H9 (cell line): Measurements from ENCODE around the gene NGDN. TPM values are rescaled to one million over a fixed set of nuclear protein-coding genes. Genes with fewer than 3 reads are reported as not detected.

ENCODE experiments used
- DNase-seq: peaks from one replicate; pipeline ENCODE4 v3.0.0-alpha.2; 2017
- H2AFZ ChIP-seq: one replicate; pipeline ENCODE4 v1.6.1; 2013; ENCODE audit warnings: mild to moderate bottlenecking, low read length, control low read depth, moderate library complexity
- H2AK5ac ChIP-seq: 2 replicates; pipeline ENCODE4 v1.6.1; 2013; ENCODE audit warnings: low read length, control low read depth, mixed read lengths; ENCODE audit not compliant: insufficient read length
- H2BK120ac ChIP-seq: one replicate; pipeline ENCODE4 v1.6.1; 2013; ENCODE audit warnings: low read depth, mild to moderate bottlenecking, low read length, control low read depth, inconsistent platforms; ENCODE audit not compliant: poor library complexity, severe bottlenecking
- H2BK12ac ChIP-seq: 2 replicates; pipeline ENCODE4 v1.6.1; 2013; ENCODE audit warnings: low read length, control low read depth, mixed read lengths, low read depth; ENCODE audit not compliant: insufficient read length
- H2BK15ac ChIP-seq: 2 replicates; pipeline ENCODE4 v1.6.1; 2013; ENCODE audit warnings: low read depth, low read length, control low read depth
- H2BK20ac ChIP-seq: one replicate; pipeline ENCODE4 v1.6.1; 2013; ENCODE audit warnings: low read depth, mild to moderate bottlenecking, low read length, control low read depth, inconsistent platforms; ENCODE audit not compliant: poor library complexity, severe bottlenecking
- H2BK5ac ChIP-seq: 2 replicates; pipeline ENCODE4 v1.6.1; 2013; ENCODE audit warnings: low read length, control low read depth, mixed read lengths; ENCODE audit not compliant: insufficient read length
- H3K14ac ChIP-seq: 2 replicates; pipeline ENCODE4 v1.6.1; 2013; ENCODE audit warnings: low read length, control low read depth; ENCODE audit not compliant: insufficient read depth
- H3K18ac ChIP-seq: 2 replicates; pipeline ENCODE4 v1.6.1; 2013; ENCODE audit warnings: low read depth, mild to moderate bottlenecking, mixed read lengths, low read length, control low read depth; ENCODE audit not compliant: insufficient read length
- H3K23ac ChIP-seq: 2 replicates; pipeline ENCODE4 v1.6.1; 2013; ENCODE audit warnings: low read length, control low read depth, mixed read lengths, low read depth; ENCODE audit not compliant: insufficient read length
- H3K23me2 ChIP-seq: 2 replicates; pipeline ENCODE4 v1.6.1; 2013; ENCODE audit warnings: low read depth, mild to moderate bottlenecking, mixed read lengths, low read length, control low read depth; ENCODE audit not compliant: insufficient read length, poor library complexity, severe bottlenecking
- H3K27ac ChIP-seq: 2 replicates; pipeline ENCODE4 v1.5.1; 2013; ENCODE audit warnings: low read length, control low read depth, mixed read lengths, low read depth; ENCODE audit not compliant: insufficient read length
- H3K27me3 ChIP-seq: 2 replicates; pipeline ENCODE4 v1.6.1; 2013; ENCODE audit warnings: low read length, control low read depth, inconsistent platforms; ENCODE audit not compliant: insufficient read depth
- H3K4ac ChIP-seq: 2 replicates; pipeline ENCODE4 v1.6.1; 2013; ENCODE audit warnings: low read depth, mild to moderate bottlenecking, control low read depth, inconsistent platforms, low read length, moderate library complexity
- H3K4me1 ChIP-seq: 2 replicates; pipeline ENCODE4 v1.6.1; 2013; ENCODE audit warnings: low read length, control low read depth, inconsistent platforms; ENCODE audit not compliant: insufficient read depth
- H3K4me2 ChIP-seq: 2 replicates; pipeline ENCODE4 v1.6.1; 2013; ENCODE audit warnings: low read length, control low read depth, mixed read lengths; ENCODE audit not compliant: insufficient read length, insufficient read depth
- H3K56ac ChIP-seq: 2 replicates; pipeline ENCODE4 v1.6.1; 2013; ENCODE audit warnings: low read depth, mild to moderate bottlenecking, mixed read lengths, low read length, control low read depth; ENCODE audit not compliant: insufficient read length
- H3K79me1 ChIP-seq: 2 replicates; pipeline ENCODE4 v1.6.1; 2013; ENCODE audit warnings: low read depth, mild to moderate bottlenecking, moderate library complexity, low read length, control low read depth, inconsistent platforms; ENCODE audit not compliant: insufficient read depth, poor library complexity, severe bottlenecking
- H3K79me2 ChIP-seq: 2 replicates; pipeline ENCODE4 v1.6.1; 2013; ENCODE audit warnings: low read length, control low read depth, inconsistent platforms; ENCODE audit not compliant: insufficient read depth
- H3K9ac ChIP-seq: 2 replicates; pipeline ENCODE4 v1.6.1; 2013; ENCODE audit warnings: low read length, control low read depth, mixed read lengths; ENCODE audit not compliant: insufficient read length; ENCODE audit errors: extremely low read depth
- H3K9me3 ChIP-seq: one replicate; pipeline ENCODE4 v1.6.1; 2013; ENCODE audit warnings: low read depth, low read length, inconsistent platforms; ENCODE audit not compliant: control insufficient read depth
- H3T11ph ChIP-seq: one replicate; pipeline ENCODE4 v1.6.1; 2013; ENCODE audit warnings: mild to moderate bottlenecking, low read length, control low read depth, inconsistent platforms
- H4K20me1 ChIP-seq: one replicate; pipeline ENCODE4 v1.6.1; 2013; ENCODE audit not compliant: control insufficient read depth, insufficient read length, insufficient read depth
- H4K5ac ChIP-seq: 2 replicates; pipeline ENCODE4 v1.6.1; 2013; ENCODE audit warnings: low read depth, mild to moderate bottlenecking, mixed read lengths, low read length, control low read depth; ENCODE audit not compliant: insufficient read length
- H4K8ac ChIP-seq: replicated peaks from 2 replicates; pipeline ENCODE4 v1.6.1; 2013; ENCODE audit warnings: low read length, control low read depth, mixed read lengths, low read depth; ENCODE audit not compliant: insufficient read length
- H4K91ac ChIP-seq: 2 replicates; pipeline ENCODE4 v1.6.1; 2013; ENCODE audit warnings: low read depth, mild to moderate bottlenecking, moderate library complexity, mixed read lengths, low read length, control low read depth; ENCODE audit not compliant: insufficient read length
- H3K27ac Mint-ChIP-seq, 3 experiments: 2 replicates in 2 of 3; 3 replicates in 1 of 3; pipeline ENCODE4 v1.8.0; 2020 to 2021; ENCODE audit warnings: mixed read lengths in 3 of 3, mild to moderate bottlenecking in 1 of 3, moderate library complexity in 1 of 3
- H3K27me3 Mint-ChIP-seq: 2 replicates; pipeline ENCODE4 v1.8.0; 2021; ENCODE audit warnings: low read depth, mild to moderate bottlenecking, moderate library complexity, mixed read lengths
- H3K36me3 Mint-ChIP-seq, 3 experiments: 2 replicates in 2 of 3; 3 replicates in 1 of 3; pipeline ENCODE4 v1.8.0; 2020 to 2021; ENCODE audit warnings: low read depth in 3 of 3, mixed read lengths in 3 of 3; ENCODE audit not compliant: insufficient read depth in 1 of 3
- H3K4me1 Mint-ChIP-seq, 2 experiments: 2 replicates each; pipeline ENCODE4 v1.8.0; 2020; ENCODE audit warnings: mixed read lengths in 2 of 2
- H3K4me3 Mint-ChIP-seq, 2 experiments: 2 replicates in 1 of 2; 3 replicates in 1 of 2; pipeline ENCODE4 v1.8.0; 2020 to 2021; ENCODE audit warnings: mild to moderate bottlenecking in 2 of 2, mixed read lengths in 2 of 2, moderate library complexity in 1 of 2
- H3K9me3 Mint-ChIP-seq, 2 experiments: 2 replicates in 1 of 2; 3 replicates in 1 of 2; pipeline ENCODE4 v1.8.0; 2020; ENCODE audit warnings: mild to moderate bottlenecking in 2 of 2, mixed read lengths in 2 of 2, moderate library complexity in 1 of 2
- WGBS: extraction: QIAGEN DNeasy Blood & Tissue Kit; methylation state at CpG from one replicate; pipeline ENCODE4 v1.1.7; 2013; ENCODE audit warnings: missing lambda C conversion rate, low lambda C conversion rate, mixed read lengths; ENCODE audit not compliant: insufficient read length; ENCODE audit errors: extremely low coverage; 5-methylcytosine and 5-hydroxymethylcytosine counted together
- total RNA-seq: library from RNA; stranded (reverse); gene quantifications from 2 replicates; pipeline ENCODE4 v1.2.1, GENCODE V29; 2021
- TF ChIP-seq, protein P1 (sequence below): fragments of 200-600 bp; sonication (generic); conservative IDR thresholded peaks from 3 replicates; pipeline ENCODE4 v1.8.0; 2021; ENCODE audit warnings: antibody characterized with exemption, mild to moderate bottlenecking

Gene NGDN
- total RNA-seq, 1 experiment from 2014 or later, result 53.1 TPM

DNA sequence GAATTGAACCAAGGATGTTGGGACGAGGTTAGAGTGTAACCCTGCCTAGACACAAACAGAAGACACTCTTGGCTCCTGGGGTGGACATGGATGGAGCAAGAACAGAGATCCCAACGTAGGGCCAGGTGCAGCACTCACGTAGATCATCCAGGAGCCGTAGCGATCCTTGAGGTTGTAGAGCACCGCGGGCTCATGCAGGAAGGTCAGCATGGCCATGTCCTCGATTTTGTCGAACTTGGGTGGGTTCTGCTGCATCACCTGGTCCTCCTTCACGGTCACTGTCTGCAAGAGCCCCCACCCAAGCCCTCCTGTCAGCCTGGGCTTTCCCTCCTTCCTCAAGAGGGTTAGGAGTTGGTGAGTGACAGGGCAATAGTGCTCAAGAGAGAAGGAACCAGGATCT is 36.6 kb upstream of the NGDN start:
- Histone ChIP-seq H3K23ac (no peak overlapping the region), H2BK120ac (no peak overlapping the region), H3K4ac (no peak overlapping the region), H4K20me1 (no peaks in the 10 kb centered on the region), H2BK15ac (no peak overlapping the region), H2AK5ac (no peak overlapping the region), H3K14ac (no peak overlapping the region), H2BK20ac (no peak overlapping the region), H3K79me2 (no peaks in the 10 kb centered on the region), H3K23me2 (peaks cover 2% of the 10 kb centered on the region), H3K79me1 (no peaks in the 10 kb centered on the region), H3T11ph (no peak overlapping the region), H3K9ac (no peak overlapping the region), H3K18ac (no peak overlapping the region), H3K9me3 (no peaks in the 10 kb centered on the region), H2AFZ (no peak overlapping the region), H3K56ac (no peak overlapping the region), H3K27me3 (no peaks in the 10 kb centered on the region), H4K91ac (no peak overlapping the region), H3K4me1 (no peaks in the 10 kb centered on the region; the same call in 1 of the 2 replicates), H4K5ac (no peak overlapping the region), H2BK12ac (no peak overlapping the region), H3K27ac (no peak overlapping the region), H2BK5ac (no peak overlapping the region), H4K8ac (no peak overlapping the region), H3K4me2 (no peak overlapping the region)
- no CpG with 5 or more reads among the region's 10 CpGs for WGBS
- peaks cover 27 to 35% of the 10 kb centered on the region in 2 experiments for H3K4me1 Mint-ChIP-seq
- peaks cover 52% of the 10 kb centered on the region for H3K27me3 Mint-ChIP-seq
- no peak overlapping the region; a peak in 1 of 7 replicates for H3K27ac Mint-ChIP-seq
- H3K36me3 Mint-ChIP-seq, result no peaks in the 10 kb centered on the region
- no peaks in the 10 kb centered on the region; a peak in 1 of 5 replicates for H3K9me3 Mint-ChIP-seq
- H3K4me3 Mint-ChIP-seq, result no peak overlapping the region
- DNase-seq, result no peak
- TF ChIP-seq, protein P1, sequence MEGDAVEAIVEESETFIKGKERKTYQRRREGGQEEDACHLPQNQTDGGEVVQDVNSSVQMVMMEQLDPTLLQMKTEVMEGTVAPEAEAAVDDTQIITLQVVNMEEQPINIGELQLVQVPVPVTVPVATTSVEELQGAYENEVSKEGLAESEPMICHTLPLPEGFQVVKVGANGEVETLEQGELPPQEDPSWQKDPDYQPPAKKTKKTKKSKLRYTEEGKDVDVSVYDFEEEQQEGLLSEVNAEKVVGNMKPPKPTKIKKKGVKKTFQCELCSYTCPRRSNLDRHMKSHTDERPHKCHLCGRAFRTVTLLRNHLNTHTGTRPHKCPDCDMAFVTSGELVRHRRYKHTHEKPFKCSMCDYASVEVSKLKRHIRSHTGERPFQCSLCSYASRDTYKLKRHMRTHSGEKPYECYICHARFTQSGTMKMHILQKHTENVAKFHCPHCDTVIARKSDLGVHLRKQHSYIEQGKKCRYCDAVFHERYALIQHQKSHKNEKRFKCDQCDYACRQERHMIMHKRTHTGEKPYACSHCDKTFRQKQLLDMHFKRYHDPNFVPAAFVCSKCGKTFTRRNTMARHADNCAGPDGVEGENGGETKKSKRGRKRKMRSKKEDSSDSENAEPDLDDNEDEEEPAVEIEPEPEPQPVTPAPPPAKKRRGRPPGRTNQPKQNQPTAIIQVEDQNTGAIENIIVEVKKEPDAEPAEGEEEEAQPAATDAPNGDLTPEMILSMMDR, result no peak
